Activated CD4-positive, alpha-beta memory T cell treated with anti-CD3 and anti-CD28 coated beads for 36 hours (primary cell): ENCODE data around the gene SLBP. TPM values are rescaled to one million over a fixed set of nuclear protein-coding genes. Genes with fewer than 3 reads are reported as not detected.

Source experiments
- CTCF ChIA-PET: fragments of 350-600 bp; sonication (Branson Sonifier 250); formaldehyde crosslinking; loops from one replicate; lab custom pipeline; 2021; ENCODE audit warnings: antibody characterized with exemption, inconsistent platforms; lab: Charles Lee
- POLR2A ChIA-PET: fragments of 350-600 bp; sonication (Branson Sonifier 250); formaldehyde crosslinking; loops from one replicate; lab custom pipeline; 2021; ENCODE audit warnings: antibody characterized with exemption; lab: Charles Lee
- DNase-seq: peaks from one replicate; pipeline ENCODE4 v3.0.0-alpha.2; 2020
- H3K27ac Mint-ChIP-seq: one replicate; pipeline ENCODE4 v1.8.0; 2021; ENCODE audit warnings: mixed read lengths
- H3K27me3 Mint-ChIP-seq: one replicate; pipeline ENCODE4 v1.8.0; 2021; ENCODE audit warnings: mixed read lengths
- H3K36me3 Mint-ChIP-seq: one replicate; pipeline ENCODE4 v1.8.0; 2021; ENCODE audit warnings: mixed read lengths
- H3K4me1 Mint-ChIP-seq: one replicate; pipeline ENCODE4 v1.8.0; 2021; ENCODE audit warnings: low read depth, mixed read lengths
- H3K4me3 Mint-ChIP-seq: one replicate; pipeline ENCODE4 v1.8.0; 2021; ENCODE audit warnings: mild to moderate bottlenecking, mixed read lengths
- H3K9me3 Mint-ChIP-seq: one replicate; pipeline ENCODE4 v1.8.0; 2021; ENCODE audit warnings: mixed read lengths
- intact Hi-C: fragments of 100-400 bp; cut with micrococcal nuclease; formaldehyde crosslinking; loops from one replicate; pipeline ENCODE4 v1.15.1; 2023
- total RNA-seq, 2 experiments: library from RNA; stranded (reverse); gene quantifications; one replicate each; pipeline ENCODE4 v1.2.3, GENCODE V29; 2021

The SLBP gene
- 100 to 1,000 TPM; 103 to 106 TPM for total RNA-seq

- intact Hi-C loops, result loop anchor here (1.0 to 2.0 kb wide), 5 partner anchors 9 to 366 kb away; partner anchors contain the start of genes NSD2, TACC3, TMEM129 and UVSSA
- ChIA-PET POLR2A (interaction anchor here (1.1 to 3.4 kb wide), 7 partner anchors 10 to 158 kb away, joined by 3 to 56 read pairs (median 5); partner anchors contain the start of genes NSD2, TACC3 and TMEM129), CTCF (interaction anchor here (1.0 to 15.6 kb wide), 6 partner anchors 10 to 36 kb away, joined by 3 to 203 read pairs (median 3); partner anchors contain the start of genes TACC3 and TMEM129)
- H3K27ac Mint-ChIP-seq, result peak within 1 kb of the TSS; percentile 94
- DNase-seq, result peak; percentile 99
- H3K4me3 Mint-ChIP-seq, result peak within 1 kb of the TSS; percentile 99
- H3K27me3 Mint-ChIP-seq, result no peaks in the 10 kb centered on the region
- H3K4me1 Mint-ChIP-seq, result peaks cover 61% of the 10 kb centered on the region
- H3K36me3 Mint-ChIP-seq, result peaks cover 50% of the 10 kb centered on the region
- H3K9me3 Mint-ChIP-seq, result no peaks in the 10 kb centered on the region
These were observed at the start of gene SLBP for GRCh38 chr4:1712216-1713002. Gene SLBP (minus strand): TSS chr4:1712319. CDS start chr4:1712188, 131 bp downstream.

DNA sequence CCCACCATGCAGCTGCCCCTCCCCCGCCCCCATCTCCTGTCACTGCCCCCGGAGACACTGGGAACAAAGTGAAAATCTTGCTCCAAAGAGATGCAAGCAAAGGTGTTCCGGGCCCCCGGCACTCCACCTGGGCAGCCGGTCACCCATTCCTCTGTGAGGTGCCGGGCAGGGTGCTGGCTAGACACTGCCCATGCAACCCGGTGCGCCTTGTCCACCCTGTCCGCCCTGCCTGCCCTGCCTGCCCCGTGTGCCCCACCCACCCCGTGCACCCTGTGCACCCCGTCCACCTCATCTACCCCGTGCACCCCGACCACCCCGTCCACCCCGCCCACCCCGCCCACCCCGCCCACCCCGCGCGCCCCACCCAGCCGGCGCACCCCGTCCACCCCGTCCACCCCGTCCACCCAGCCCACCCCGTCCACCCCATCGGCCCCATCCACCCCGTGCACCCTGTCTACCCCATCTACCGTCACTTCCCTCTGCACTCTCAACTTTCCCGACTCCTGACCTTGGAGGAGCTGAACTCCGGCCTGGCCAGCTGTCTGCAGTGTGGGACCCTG is 49.1 kb upstream of the SLBP start:
- H3K27me3 Mint-ChIP-seq, result peaks cover 16% of the 10 kb centered on the region
- intact Hi-C loops, result no loop called here
- POLR2A ChIA-PET, result no interaction called here
- DNase-seq, result no peak
- H3K4me1 Mint-ChIP-seq, result no peaks in the 10 kb centered on the region
- no peaks in the 10 kb centered on the region for H3K9me3 Mint-ChIP-seq
- CTCF ChIA-PET, result no interaction called here
- no peak overlapping the region for H3K4me3 Mint-ChIP-seq
- no peaks in the 10 kb centered on the region for H3K36me3 Mint-ChIP-seq
- H3K27ac Mint-ChIP-seq, result no peak overlapping the region

GRCh38 chr4:1760521-1761071 is 48.5 kb upstream of the SLBP start:
- POLR2A ChIA-PET, result no interaction called here
- no peak overlapping the region for H3K4me3 Mint-ChIP-seq
- H3K36me3 Mint-ChIP-seq, result no peaks in the 10 kb centered on the region
- no peak overlapping the region for H3K27ac Mint-ChIP-seq
- peaks cover 15% of the 10 kb centered on the region for H3K27me3 Mint-ChIP-seq
- intact Hi-C loops, result no loop called here
- DNase-seq, result no peak
- CTCF ChIA-PET, result no interaction called here
- no peaks in the 10 kb centered on the region for H3K9me3 Mint-ChIP-seq
- H3K4me1 Mint-ChIP-seq, result no peaks in the 10 kb centered on the region

- ChIA-PET CTCF (interaction anchor here (0.6 to 1.2 kb wide), 3 partner anchors 12 to 151 kb away, joined by 3 to 6 read pairs (median 4); no protein-coding TSS in a partner anchor), POLR2A (no interaction called here)
- Mint-ChIP-seq H3K27me3 (peaks cover 10% of the 10 kb centered on the region), H3K27ac (no peak overlapping the region), H3K4me3 (no peak overlapping the region), H3K4me1 (no peaks in the 10 kb centered on the region), H3K36me3 (no peaks in the 10 kb centered on the region), H3K9me3 (no peaks in the 10 kb centered on the region)
- no peak for DNase-seq
- intact Hi-C loops, result no loop called here
These were observed 47.7 kb upstream of the SLBP start for GRCh38 chr4:1759818-1760223.

GRCh38 chr4:1759170-1759817 is 47.2 kb upstream of the SLBP start:
- POLR2A ChIA-PET, result no interaction called here
- DNase-seq, result no peak
- no peaks in the 10 kb centered on the region for H3K36me3 Mint-ChIP-seq
- H3K4me1 Mint-ChIP-seq, result no peaks in the 10 kb centered on the region
- intact Hi-C loops, result no loop called here
- no peak overlapping the region for H3K4me3 Mint-ChIP-seq
- no peak overlapping the region for H3K27ac Mint-ChIP-seq
- CTCF ChIA-PET, result interaction anchor here (0.6 to 1.2 kb wide), 3 partner anchors 12 to 151 kb away, joined by 3 to 6 read pairs (median 4); no protein-coding TSS in a partner anchor
- no peaks in the 10 kb centered on the region for H3K9me3 Mint-ChIP-seq
- H3K27me3 Mint-ChIP-seq, result peaks cover 7% of the 10 kb centered on the region

DNA sequence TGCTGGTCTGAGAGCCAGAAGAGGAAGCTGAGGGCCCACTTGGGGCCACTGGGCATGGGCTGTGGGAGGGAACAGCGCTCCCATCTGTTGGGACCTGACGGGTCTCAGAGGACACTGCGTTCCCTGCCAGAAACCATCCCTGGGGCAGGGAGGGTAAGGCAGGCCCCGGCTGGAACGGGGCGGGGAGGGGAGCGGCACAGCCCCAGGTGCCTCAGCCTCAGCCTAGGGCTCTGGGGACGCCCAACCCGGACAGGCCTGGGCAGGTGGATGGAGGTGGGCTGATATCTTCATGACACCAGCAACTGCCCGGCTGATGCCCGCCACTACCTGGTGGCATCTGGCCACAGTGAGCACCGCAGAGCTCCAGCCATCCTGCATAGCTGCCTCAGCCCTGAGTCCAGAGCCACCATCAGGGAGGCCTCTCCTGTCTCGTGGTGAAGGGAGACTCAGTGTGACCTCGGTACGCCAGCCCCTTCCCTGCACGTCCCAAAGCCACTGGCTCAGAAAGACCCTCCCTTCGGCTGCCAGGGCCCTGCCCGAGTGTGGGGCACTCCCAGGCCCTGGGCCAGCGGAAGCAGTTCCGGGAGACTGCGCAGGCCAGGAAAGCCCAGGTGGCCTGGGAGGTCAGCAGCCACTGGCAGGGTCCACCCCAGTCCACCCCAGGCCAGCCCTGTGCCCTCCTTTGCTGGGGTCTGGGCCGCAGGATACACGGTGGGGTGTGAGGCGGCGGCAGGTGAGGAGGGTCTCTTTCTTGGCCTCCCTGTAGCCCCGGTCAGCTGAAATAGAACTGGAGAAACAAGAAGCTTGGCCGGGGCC is 46.4 kb upstream of the SLBP start:
- peaks cover 3% of the 10 kb centered on the region for H3K27me3 Mint-ChIP-seq
- intact Hi-C loops, result no loop called here
- CTCF ChIA-PET, result interaction anchor here (1.2 kb wide), 2 partner anchors 10 to 11 kb away, joined by 4 to 6 read pairs; no protein-coding TSS in a partner anchor
- H3K4me3 Mint-ChIP-seq, result no peak overlapping the region
- H3K36me3 Mint-ChIP-seq, result no peaks in the 10 kb centered on the region
- H3K27ac Mint-ChIP-seq, result no peak overlapping the region
- no peaks in the 10 kb centered on the region for H3K9me3 Mint-ChIP-seq
- DNase-seq, result no peak
- POLR2A ChIA-PET, result no interaction called here
- H3K4me1 Mint-ChIP-seq, result no peaks in the 10 kb centered on the region

- Mint-ChIP-seq H3K36me3 (no peaks in the 10 kb centered on the region), H3K27ac (no peak overlapping the region), H3K9me3 (no peaks in the 10 kb centered on the region), H3K27me3 (peaks cover 3% of the 10 kb centered on the region), H3K4me1 (no peaks in the 10 kb centered on the region), H3K4me3 (no peak overlapping the region)
- DNase-seq, result no peak
- intact Hi-C loops, result no loop called here
- CTCF ChIA-PET, result interaction anchor here (1.2 kb wide), 1 partner anchor 10 kb away, joined by 4 read pairs; no protein-coding TSS in a partner anchor
- POLR2A ChIA-PET, result no interaction called here
These were observed 45.7 kb upstream of the SLBP start for GRCh38 chr4:1757836-1758235.

GRCh38 chr4:1756893-1757779 is 45.0 kb upstream of the SLBP start:
- no peak overlapping the region for H3K4me3 Mint-ChIP-seq
- no peaks in the 10 kb centered on the region for H3K9me3 Mint-ChIP-seq
- H3K36me3 Mint-ChIP-seq, result no peaks in the 10 kb centered on the region
- H3K27me3 Mint-ChIP-seq, result no peaks in the 10 kb centered on the region
- DNase-seq, result no peak
- no peaks in the 10 kb centered on the region for H3K4me1 Mint-ChIP-seq
- intact Hi-C loops, result no loop called here
- ChIA-PET POLR2A (no interaction called here), CTCF (interaction anchor here (1.2 to 1.6 kb wide), 2 partner anchors 9 to 11 kb away, joined by 4 to 5 read pairs; no protein-coding TSS in a partner anchor)
- no peak overlapping the region for H3K27ac Mint-ChIP-seq

GRCh38 chr4:1756079-1756478 is 44.0 kb upstream of the SLBP start:
- Mint-ChIP-seq H3K27me3 (no peaks in the 10 kb centered on the region), H3K4me1 (no peaks in the 10 kb centered on the region), H3K27ac (no peak overlapping the region), H3K4me3 (no peak overlapping the region), H3K36me3 (no peaks in the 10 kb centered on the region), H3K9me3 (no peaks in the 10 kb centered on the region)
- ChIA-PET CTCF (interaction anchor here (1.6 kb wide), 1 partner anchor 12 kb away, joined by 5 read pairs; no protein-coding TSS in a partner anchor), POLR2A (no interaction called here)
- DNase-seq, result no peak
- intact Hi-C loops, result no loop called here

DNA sequence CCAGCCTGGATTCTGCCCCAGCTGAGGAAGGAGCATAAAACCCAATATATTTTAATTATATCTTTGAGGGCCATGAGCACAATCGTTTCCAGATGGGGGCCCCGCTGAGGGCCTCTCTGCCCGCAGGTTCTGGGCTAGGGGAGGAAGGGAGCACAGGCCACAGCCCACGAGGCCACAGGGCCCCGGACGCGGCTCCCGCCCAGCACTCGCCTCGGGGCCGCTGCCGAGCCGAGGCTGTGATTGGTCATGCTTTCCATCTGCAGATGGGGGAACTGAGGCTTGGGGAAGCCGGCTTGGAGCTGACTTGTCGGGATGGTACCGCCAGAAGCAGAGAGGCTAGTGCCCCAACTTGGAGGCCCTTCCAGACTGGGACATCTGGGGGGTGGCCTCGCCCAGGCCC is 43.2 kb upstream of the SLBP start:
- POLR2A ChIA-PET, result no interaction called here
- DNase-seq, result no peak
- CTCF ChIA-PET, result no interaction called here
- Mint-ChIP-seq H3K4me1 (no peaks in the 10 kb centered on the region), H3K4me3 (no peak overlapping the region), H3K27ac (no peak overlapping the region), H3K36me3 (no peaks in the 10 kb centered on the region), H3K9me3 (no peaks in the 10 kb centered on the region), H3K27me3 (no peaks in the 10 kb centered on the region)
- intact Hi-C loops, result no loop called here
